Activated B cell treated with CpG ODN at 0.5 μM for 24 hours (primary cell): ENCODE data around the gene CLPTM1. TPM values are rescaled to one million over a fixed set of nuclear protein-coding genes. Genes with fewer than 3 reads are reported as not detected.
"Not testable (repeated sequence)": the region's sequence is repeated elsewhere in the genome, so short reads cannot be mapped to it uniquely, and the experiment has no call there.

Experiments
- ATAC-seq: fragments of 200-7000 bp; cut with Tn5 transposase; one replicate; pipeline ENCODE4 v1.10.0; 2021; ENCODE audit warnings: low read depth, mild to moderate bottlenecking, moderate library complexity
- CTCF ChIA-PET: fragments of 350-600 bp; sonication (Branson Sonifier 250); formaldehyde crosslinking; loops from one replicate; lab custom pipeline; 2021; ENCODE audit warnings: antibody characterized with exemption; lab: Charles Lee
- POLR2A ChIA-PET: fragments of 350-600 bp; sonication (Branson Sonifier 250); formaldehyde crosslinking; loops from one replicate; lab custom pipeline; 2021; ENCODE audit warnings: antibody characterized with exemption; lab: Charles Lee
- DNase-seq: peaks from one replicate; pipeline ENCODE4 v3.0.0; 2022
- H3K27ac Mint-ChIP-seq: one replicate; pipeline ENCODE4 v1.8.0; 2020; ENCODE audit warnings: mixed read lengths
- H3K27me3 Mint-ChIP-seq: one replicate; pipeline ENCODE4 v1.8.0; 2021; ENCODE audit warnings: mixed read lengths
- H3K36me3 Mint-ChIP-seq: one replicate; pipeline ENCODE4 v1.8.0; 2021; ENCODE audit warnings: low read depth, mixed read lengths
- H3K4me1 Mint-ChIP-seq: one replicate; pipeline ENCODE4 v1.8.0; 2021; ENCODE audit warnings: mixed read lengths
- H3K4me3 Mint-ChIP-seq: one replicate; pipeline ENCODE4 v1.8.0; 2020; ENCODE audit warnings: mild to moderate bottlenecking, mixed read lengths
- H3K9me3 Mint-ChIP-seq: one replicate; pipeline ENCODE4 v1.8.0; 2020; ENCODE audit warnings: mixed read lengths
- CTCF ChIP-seq: fragments of 200-600 bp; IDR thresholded peaks from one replicate; pipeline ENCODE4 v1.8.0; 2022; ENCODE audit warnings: antibody characterized with exemption, mild to moderate bottlenecking
- intact Hi-C: fragments of 100-400 bp; cut with micrococcal nuclease; formaldehyde crosslinking; loops from one replicate; pipeline ENCODE4 v1.15.1; 2024
- total RNA-seq: library from RNA; stranded (reverse); gene quantifications from 2 replicates; pipeline ENCODE4 v1.2.3, GENCODE V29; 2022

CLPTM1 gene
- total RNA-seq, 1 donor from 2014 or later = 92.1 TPM

- CTCF ChIA-PET = no interaction called here
- no peaks in the 10 kb centered on the region for H3K9me3 Mint-ChIP-seq
- no peak overlapping the region for H3K27ac Mint-ChIP-seq
- peaks cover 20% of the 10 kb centered on the region for H3K27me3 Mint-ChIP-seq
- H3K36me3 Mint-ChIP-seq = no peaks in the 10 kb centered on the region
- no peak for DNase-seq
- POLR2A ChIA-PET = interaction anchor here (0.6 kb wide), 1 partner anchor 388 kb away, joined by 3 read pairs; no protein-coding TSS in a partner anchor
- peaks cover 8% of the 10 kb centered on the region for H3K4me1 Mint-ChIP-seq
- no peak for TF ChIP-seq CTCF
- ATAC-seq = no peak
- no peak overlapping the region for H3K4me3 Mint-ChIP-seq
- intact Hi-C loops = no loop called here
Observed at GRCh38 chr19:44924243-44924725, 30.9 kb upstream of the CLPTM1 start.

GRCh38 chr19:44925114-44925891 is 29.9 kb upstream of the CLPTM1 start:
- no peak overlapping the region for H3K4me3 Mint-ChIP-seq
- H3K9me3 Mint-ChIP-seq = no peaks in the 10 kb centered on the region
- ChIA-PET CTCF (no interaction called here), POLR2A (no interaction called here)
- intact Hi-C loops = no loop called here
- DNase-seq (no peak), ATAC-seq (no peak)
- no peak overlapping the region for H3K27ac Mint-ChIP-seq
- H3K36me3 Mint-ChIP-seq = no peaks in the 10 kb centered on the region
- peaks cover 8% of the 10 kb centered on the region for H3K4me1 Mint-ChIP-seq
- no peak for TF ChIP-seq CTCF
- H3K27me3 Mint-ChIP-seq = peaks cover 20% of the 10 kb centered on the region

GRCh38 chr19:44926245-44927077 is 28.7 kb upstream of the CLPTM1 start:
- CTCF ChIA-PET = not testable (repeated sequence)

GRCh38 chr19:44927746-44928145 is 27.4 kb upstream of the CLPTM1 start:
- no peak for ATAC-seq
- H3K4me1 Mint-ChIP-seq = peaks cover 8% of the 10 kb centered on the region
- ChIA-PET POLR2A (no interaction called here), CTCF (no interaction called here)
- TF ChIP-seq CTCF = no peak
- intact Hi-C loops = no loop called here
- peaks cover 23% of the 10 kb centered on the region for H3K27me3 Mint-ChIP-seq
- H3K4me3 Mint-ChIP-seq = no peak overlapping the region
- H3K27ac Mint-ChIP-seq = no peak overlapping the region
- no peaks in the 10 kb centered on the region for H3K9me3 Mint-ChIP-seq
- no peak for DNase-seq
- no peaks in the 10 kb centered on the region for H3K36me3 Mint-ChIP-seq

More at GRCh38 chr19:44926245-44927077, 28.7 kb upstream of the CLPTM1 start:
- DNase-seq, intact Hi-C loops, H3K36me3 Mint-ChIP-seq, POLR2A ChIA-PET, H3K4me1 Mint-ChIP-seq, H3K9me3 Mint-ChIP-seq, H3K27ac Mint-ChIP-seq: not testable (repeated sequence)
- peaks cover 22% of the 10 kb centered on the region for H3K27me3 Mint-ChIP-seq
- peak; percentile 22 for ATAC-seq
- H3K4me3 Mint-ChIP-seq = peak overlapping the region; percentile 62

- POLR2A ChIA-PET = no interaction called here
- DNase-seq (no peak), ATAC-seq (no peak)
- H3K36me3 Mint-ChIP-seq = no peaks in the 10 kb centered on the region
- H3K27ac Mint-ChIP-seq = no peak overlapping the region
- H3K4me3 Mint-ChIP-seq = no peak overlapping the region
- peaks cover 8% of the 10 kb centered on the region for H3K4me1 Mint-ChIP-seq
- TF ChIP-seq CTCF = no peak
- no peaks in the 10 kb centered on the region for H3K9me3 Mint-ChIP-seq
- H3K27me3 Mint-ChIP-seq = peaks cover 19% of the 10 kb centered on the region
- CTCF ChIA-PET = no interaction called here
- intact Hi-C loops = no loop called here
Observed at GRCh38 chr19:44930088-44930487, 25.1 kb upstream of the CLPTM1 start.
